GM19238 (cell line): ENCODE data around the gene MEGF11.

ENCODE experiments used
- DNase-seq: peaks from one replicate; pipeline ENCODE4 v3.0.0; 2011; ENCODE audit warnings: low spot score; ENCODE audit not compliant: insufficient read length

The MEGF11 gene

DNA sequence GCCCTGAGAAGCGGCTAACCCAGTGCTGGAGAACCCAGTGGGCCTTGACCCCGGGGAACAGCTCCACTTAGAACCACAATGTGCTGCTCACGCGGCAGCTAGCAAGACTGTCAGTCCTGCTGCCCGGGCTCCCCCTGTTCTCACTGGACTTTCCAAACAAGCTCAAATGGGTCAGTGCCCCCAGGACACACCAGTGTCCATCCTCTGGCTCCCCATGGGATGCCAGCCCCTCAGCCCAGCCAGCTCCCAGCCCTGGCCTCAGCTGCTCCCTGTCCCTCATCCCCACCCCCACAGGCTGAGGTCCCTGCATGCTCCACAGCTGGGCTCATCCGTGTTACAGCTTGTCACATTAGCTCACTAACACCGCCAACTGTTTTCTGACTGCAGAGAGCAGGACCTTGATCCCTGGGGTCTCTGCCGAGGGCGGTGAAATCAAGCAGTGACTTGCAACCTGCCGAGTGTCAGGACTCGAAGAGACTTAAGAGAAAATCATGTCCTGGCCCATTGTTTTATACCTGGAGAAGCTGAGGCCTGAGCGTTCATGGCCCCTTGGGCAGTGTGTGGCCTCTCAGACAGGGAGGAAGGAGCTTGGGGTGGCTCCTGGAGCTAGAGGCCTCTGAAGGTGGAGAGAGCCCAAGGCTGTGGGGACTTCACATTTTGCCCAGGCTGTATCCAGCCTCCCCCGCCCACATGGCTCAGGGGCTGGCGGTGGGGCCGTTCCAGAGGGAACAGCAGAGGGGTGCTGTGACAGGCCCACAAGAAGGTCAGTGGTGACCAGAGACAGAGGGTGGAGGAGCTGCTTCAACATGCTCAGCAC is 157.5 kb downstream of the MEGF11 start:
- no peak for DNase-seq

DNA sequence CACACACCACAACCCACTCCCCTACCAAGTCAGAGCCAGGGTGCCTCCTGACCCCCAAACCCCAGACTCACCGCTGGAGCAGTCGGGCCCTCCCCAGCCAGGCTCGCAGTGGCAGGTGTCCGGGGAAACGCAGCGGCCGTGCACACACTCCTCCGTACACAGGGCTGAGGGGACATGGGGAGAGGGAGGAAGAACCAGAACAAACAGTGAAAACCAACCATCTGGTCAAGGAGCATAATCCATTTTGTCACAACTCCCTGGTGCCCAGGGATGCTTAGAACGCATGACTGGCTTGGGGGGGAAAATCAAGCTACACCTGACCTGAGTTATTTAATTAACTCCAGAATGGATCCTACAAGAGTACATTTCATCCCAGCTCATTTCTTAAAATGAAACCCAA is 159.2 kb downstream of the MEGF11 start:
- no peak for DNase-seq

DNA sequence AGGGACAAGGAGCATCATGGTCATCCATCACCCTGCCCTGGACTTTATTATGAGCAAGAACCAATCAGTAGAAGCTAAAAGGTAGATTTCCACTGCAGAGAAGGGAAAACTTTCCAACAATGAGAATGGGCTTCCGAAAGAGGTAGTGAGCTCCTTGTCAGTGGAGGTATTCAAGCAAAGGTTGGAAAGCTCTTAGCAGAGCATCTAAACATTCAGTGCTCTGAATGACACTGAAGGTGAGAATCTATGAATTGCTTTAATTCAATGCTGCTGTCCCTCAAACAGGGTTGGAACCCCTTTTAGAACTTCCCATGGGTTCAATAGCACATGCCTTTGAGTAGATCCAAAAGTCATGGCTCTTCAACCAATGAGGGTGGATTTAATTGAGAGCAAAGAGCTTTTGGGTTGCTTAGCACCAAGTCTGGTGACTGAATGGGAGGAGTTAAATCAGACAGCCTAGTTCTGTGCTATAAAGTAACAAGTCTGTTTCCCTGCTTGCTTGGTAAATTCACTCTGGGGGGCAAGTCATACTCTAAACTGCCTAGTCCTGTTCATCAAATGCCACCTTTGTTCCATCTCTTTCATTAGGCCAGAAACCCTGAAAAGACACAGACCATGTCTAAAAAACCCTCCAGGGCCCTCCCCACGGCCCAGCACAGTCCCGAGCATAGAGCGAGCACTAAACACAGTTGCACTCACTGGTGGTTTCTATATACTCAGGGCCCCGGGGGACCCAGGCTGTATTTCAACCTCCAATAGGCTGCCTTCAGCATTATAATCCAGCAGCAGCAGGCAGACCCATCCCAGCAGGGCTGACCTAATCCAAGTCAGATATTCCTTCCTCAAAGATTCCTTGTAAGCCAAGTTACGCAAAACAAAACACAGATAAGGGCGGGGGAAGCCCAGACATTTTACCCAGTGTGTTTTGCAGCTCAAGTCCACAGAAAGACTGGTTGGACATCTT is 161.2 kb downstream of the MEGF11 start:
- no peak for DNase-seq

DNA sequence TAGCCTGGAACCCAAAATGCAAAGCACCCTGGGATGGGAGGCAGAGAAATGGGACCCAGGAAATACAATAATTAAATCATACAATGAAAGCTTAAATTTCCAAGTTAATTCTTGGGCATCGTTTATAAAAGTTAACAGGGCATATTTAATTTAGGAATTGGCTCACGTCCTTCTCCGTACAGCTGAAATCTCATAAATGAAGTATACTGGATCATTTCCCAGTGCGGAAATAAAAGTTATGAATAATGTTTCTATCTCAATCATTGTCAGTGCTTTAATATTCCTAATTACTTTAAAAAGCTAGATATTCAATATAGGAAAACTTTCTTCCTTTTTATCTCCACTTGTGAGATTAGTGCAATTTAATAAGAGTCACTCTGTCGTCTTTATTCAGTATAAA is 164.0 kb downstream of the MEGF11 start:
- DNase-seq, result no peak

DNA sequence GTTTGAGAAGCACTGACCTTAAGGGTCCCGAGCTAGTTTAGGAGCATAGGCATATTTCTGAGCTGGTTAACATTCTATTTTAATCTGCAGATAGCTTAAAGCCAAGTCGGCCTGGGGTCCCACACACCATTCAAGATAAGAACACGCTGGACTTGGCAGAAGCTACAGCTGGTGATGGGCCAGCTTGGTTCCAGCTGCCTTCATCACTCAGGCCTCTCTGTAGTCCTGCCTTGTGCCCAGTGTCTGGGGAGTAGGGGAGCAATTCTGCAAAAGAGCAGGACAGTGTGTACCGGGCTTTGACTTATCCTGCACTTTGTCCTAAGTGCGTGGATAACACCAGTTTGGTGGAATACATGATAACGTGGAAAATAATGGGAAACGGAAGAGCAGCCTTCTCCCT is 164.5 kb downstream of the MEGF11 start:
- DNase-seq, result no peak

DNA sequence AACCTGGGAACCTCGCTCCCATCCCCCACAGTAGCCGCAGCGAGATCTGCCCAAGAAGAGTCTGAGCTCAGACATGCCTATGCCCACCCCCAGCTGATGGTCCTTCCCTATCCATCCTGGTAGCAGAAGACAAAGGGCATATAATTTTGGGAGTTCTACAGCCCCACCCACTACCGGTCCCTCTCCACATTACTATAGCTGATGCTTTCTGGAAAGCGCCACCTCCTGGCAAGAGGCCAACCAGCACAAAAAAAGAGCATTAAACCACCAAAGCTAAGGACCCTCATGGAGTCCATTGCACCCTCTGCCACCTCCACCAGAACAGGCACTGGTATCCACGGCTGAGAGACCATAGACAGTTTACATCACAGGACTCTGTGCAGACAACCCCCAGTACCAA is 168.4 kb downstream of the MEGF11 start:
- no peak for DNase-seq

DNA sequence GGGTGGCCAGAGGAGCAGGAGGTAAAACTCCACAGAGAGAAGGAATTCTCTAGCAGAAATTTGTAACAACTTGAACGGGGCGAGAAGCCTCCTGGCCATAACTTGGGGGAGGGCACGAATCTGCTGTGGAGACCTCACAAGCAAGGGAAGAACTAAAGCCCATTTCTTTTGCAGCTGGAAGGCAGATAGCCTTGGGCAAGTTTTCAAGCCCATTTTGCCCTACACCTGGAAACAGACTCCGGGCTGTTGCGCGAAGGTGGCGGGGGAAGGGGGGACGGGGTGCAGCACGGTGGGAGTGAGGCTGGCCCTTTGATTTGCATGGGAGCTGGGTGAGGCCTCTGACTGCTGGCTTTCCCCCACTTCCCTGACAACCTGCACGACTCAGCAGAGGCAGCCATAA is 168.8 kb downstream of the MEGF11 start:
- no peak for DNase-seq

DNA sequence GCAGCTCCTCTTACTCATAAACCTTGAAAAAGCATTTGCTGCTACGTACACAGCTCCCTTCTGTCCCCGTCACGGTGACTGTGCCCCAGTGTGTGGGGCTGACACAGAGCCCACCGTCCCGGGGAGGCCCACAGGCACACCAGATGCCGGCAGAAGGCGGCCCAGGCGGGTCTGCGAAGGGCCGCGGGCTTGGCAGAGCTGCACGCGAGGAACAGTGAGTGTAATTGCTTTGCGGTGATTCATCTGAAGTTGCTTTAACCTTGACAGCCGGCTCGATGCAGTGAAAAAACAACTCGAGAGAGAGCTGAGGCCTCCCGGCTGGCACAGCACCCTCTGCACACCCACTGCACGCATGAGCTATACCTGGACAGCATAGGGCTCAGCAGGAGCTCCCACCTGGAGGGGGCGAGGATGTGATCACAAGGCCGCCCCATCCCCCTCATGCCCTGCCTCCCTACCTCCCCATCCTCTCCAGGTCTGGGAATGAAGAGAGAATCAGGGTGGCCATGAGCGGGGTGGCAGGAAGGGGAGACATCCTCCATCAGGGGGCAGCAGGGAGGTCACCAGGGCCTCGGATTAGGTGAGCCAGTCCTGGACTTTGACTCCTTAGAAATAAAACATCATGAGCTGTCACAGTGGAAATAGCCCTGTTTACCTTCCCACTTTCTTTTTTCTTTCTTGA is 172.7 kb downstream of the MEGF11 start:
- no peak for DNase-seq

DNA sequence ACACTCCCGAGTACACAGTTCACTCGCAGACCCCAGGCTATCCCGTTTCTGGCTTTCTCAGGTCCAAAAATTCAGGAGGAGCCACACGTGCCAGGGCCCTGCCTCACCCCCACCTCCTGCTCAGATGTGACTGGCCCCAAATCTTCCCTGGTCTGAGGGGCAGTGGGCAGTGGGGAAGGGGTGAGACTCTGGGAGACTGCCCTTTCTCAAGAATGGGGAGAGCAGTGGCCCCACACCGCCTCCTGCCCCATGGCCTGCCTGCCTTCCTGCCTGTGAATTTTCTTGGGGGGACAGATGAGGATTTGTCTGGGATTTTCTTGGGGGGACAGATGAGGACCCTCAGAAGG is 174.6 kb downstream of the MEGF11 start:
- DNase-seq, result no peak

DNA sequence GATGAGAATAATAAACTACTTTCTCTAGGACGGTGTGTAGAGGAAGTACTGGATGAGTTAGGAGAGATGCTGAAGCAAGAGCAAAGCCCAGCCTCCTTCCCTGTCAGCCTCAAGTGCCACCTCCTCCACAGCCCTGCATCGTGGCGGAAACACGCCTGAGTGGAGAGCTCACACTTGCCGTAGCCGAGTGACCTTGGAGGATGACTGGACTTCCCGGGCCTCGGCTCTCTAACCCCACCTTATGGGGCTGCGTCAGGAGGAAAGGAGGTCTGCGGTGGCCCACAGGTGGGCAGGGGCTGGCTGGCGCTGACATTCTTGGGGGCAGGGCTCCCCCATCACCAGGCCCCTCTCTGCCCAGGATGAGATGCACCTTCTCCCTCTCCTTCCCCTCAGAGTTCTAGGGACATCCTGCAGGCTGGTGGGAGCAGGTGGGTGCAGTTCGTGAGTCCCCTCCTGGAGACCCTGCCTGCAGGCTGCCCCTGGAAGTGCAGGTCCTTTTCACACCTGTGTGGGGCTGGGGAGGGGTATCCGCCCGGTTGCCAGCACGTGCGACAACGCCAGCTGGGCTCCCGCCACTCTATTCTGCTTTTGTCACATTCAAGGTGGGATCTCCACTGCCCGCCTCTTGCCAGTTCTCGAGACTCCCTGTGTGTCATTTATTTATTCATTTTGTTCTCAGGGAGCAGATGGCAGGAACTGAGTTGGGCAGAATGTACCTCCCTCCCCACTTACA is 175.2 kb downstream of the MEGF11 start:
- DNase-seq, result no peak

DNA sequence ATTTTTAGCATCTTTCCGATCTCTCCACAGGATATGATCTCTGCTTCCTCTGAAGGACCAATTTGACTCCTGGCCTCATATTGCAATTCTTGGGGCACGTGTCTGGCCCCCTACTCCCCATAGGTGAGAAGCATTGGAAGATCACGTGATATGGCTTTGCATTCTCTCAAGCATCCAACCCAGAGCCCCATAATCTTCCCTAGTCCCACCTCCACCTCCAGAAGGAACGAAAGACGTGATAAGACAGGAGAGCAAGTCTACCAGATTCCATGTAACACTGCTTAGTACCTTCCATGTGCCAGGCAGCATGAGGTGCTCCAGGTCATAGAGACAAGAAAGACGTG is 176.3 kb downstream of the MEGF11 start:
- no peak for DNase-seq

DNA sequence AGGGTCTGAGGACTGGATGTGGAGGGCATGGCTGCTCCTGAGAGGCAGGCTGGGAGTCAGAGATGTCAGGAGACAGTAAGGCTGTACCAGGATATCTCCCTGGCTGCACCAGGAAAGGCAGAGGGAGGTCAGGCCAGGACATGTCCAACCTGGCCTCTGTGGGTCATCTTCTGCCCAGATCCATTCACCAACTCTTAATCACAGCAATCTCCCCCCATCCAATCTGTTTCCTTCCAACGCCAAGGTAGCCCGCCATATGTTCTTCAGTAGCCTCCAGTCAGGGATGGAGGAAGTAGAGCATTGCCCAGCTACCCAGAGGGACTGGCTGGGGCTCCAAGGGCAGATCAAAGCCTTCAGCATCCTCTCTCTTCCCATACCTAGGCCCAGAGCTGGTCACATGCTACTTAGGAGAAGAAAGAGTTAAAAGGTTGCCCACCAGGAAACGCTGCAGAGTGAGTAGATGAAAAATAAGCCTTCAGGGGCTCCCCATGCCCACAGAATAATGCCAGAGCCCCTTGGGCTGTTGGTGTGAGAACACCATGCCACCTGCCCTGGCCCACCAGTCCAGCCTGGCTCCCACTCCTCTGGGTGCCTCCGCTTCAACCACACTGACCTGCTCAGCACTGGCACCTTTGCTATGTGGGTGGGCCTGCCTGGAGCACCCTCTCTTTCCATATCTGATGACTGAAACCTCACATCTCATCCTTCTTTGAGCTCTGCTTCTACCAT is 176.8 kb downstream of the MEGF11 start:
- DNase-seq, result no peak

DNA sequence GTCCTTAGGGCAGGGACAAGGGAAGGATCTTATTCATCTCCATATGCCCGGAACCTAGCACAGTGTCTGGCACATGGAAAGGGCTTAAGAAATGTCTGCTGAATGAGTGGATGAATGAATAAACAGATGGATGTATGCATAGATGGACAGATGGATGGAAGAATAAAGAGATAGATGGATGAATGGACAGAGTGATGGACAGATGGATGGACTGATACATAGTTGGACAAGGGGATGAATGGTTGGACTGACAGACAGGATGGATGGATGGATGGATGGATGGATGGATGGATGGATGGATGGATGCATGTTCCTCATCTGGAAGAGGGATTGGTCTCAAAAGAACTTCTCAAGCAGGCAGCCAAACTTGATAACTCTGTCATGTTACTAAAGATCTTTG is 177.6 kb downstream of the MEGF11 start:
- no peak for DNase-seq

DNA sequence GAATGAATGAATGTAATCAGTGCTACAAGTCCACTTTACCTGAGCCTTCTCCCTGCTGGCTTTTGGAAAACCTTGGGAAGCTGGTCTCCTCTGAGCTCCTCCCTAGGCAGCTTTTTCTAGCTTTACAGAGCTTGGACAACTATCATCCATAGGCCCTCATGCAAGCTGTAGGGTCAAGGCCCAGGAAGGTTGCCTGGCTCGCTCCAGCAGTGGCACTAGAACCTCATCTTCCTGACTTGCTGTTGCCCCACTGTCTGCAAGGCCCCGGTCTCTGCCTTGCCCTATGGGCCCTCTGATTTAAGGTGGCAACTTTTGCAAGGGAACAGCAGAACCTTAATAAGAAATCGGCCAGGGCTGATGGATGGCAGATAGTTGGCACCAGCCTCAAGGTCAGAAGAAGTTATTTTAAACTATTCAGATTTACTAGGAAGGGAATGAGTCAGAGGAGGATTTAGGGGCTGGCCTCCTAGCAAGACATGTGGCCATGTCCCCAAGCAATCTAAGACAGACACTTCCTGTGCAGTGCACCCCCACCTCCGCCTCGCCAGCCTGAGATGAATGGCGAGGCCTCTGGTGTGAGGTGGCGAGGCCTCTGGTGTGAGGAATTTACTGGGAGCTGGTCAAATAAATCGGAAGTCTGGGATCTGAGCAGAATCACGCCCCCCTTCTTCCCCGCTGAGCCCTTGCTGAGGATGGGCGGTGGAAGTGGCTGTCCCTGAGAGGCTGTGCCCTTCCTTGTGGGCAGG is 180.8 kb downstream of the MEGF11 start:
- no peak for DNase-seq

DNA sequence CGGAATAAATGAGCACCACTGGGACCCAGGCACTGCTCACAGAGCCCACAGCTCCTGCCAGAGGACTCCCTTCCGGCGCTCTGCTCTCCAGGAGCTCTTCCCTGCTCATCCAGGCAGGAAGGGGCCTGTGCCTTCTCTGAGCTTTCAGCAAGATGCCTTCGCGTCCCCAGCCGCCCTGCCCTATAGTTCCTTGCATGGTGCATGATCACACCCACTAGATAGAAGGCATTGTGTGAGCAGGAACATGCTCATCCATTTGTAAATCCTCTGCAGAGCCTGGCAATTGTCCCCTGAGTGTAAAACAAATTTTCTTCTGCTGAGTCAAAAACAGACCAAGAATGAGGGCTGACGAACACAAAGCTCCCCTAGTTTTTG is 181.6 kb downstream of the MEGF11 start:
- DNase-seq, result no peak

DNA sequence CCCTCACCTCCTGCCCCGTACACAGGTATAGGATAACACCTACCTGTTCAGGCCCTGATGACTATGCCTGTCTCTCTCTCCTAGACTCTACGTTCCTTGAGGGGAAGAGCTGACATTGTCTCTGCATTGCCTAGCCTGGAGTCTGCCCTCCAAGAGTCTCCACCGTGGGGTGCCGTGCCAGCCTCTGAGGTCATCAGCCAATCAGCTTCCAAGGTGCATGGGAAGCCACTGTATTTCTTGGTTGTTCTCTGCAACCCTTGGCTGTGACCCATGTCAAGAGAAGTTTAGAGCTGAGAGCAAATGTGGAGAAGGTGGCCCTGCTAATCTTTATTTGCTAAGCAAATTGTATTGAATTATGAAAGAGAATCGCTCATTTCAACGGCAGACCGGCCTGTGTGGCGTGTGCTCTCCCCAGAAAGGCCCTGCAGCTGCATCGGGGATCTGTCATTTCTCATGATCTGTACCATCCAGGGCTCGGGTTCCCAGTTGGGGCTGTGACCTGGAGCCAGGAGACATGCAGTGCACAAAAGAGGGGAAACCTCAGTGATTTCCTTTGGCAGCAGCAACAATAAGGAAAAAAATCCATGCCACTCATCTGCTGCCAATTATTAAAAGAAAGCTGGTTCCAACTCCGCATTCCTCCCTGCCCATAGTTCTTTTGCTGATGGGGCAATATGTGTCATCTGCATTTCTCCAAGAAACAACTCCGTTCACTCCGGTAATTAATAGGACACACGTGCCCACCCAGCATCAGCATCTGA is 182.2 kb downstream of the MEGF11 start:
- no peak for DNase-seq

DNA sequence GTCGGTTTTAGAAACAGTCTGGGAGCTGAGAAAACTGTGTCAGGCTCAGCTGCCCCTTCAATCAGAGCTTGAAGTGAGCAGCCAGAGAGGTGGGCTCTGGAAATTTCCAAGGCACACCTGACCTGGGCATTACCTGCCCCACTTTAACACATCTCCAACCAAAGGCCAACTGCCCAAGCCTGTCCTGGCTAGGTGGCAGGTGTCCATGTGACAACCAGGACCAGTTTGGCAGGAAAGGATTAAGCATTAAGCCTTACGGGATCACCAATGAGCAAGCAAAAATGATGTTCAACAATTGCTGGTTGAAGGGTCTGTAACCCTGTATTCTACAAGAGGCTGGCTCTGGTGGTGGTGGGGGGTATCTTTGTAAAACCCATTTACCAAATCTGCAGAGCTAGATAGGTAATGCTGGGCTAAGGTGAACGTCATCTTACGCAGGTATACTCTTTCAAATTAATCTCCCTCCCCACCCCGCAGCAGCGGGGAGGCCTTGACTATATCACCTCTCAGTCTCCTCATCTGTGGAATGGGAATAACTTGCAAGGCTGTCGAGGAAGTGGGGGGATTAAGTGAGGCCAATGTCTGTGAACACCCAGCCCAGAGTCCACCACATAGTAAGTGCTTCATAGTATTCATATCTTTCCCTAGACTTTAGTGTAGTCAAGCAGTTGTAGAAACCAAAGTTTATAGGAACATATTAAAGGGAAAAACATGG is 183.2 kb downstream of the MEGF11 start:
- DNase-seq, result no peak

DNA sequence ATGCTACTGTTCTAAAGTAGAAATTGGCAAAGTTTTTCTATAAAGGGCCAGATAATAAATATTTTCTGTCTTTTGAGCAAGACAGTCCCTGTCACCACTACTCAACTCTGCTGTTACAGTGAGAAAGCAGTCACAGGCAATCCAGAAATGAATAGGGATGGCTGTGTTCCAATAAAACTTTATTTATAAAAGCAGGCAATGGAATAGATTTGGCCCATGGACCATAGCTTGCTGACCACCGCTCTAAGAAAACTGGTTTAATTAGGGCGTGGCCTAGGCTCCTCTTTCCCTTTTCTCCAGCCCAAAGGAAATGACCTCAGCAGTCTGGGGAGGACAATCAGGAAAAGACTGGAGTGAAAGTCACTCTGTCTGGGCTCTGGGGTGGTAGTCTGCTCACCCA is 183.8 kb downstream of the MEGF11 start:
- no peak for DNase-seq

DNA sequence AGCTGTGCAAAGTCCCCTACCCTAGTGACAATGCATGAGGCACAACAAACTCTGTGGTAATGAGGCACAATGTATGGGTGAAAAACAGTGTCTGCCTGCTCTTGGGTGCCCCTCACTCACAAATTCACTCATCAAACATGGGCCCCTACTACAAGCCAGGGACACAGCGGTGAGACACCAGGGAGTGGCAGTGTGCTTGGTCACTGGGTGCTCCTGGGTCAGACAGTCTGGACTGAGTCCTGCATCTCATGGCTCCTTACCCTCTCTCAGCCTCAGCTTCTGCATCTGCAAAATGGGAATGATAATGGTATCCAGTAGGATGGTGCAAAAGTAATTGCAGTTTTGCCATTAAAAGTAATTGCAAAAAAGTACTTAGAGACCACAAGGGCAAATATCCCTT is 184.7 kb downstream of the MEGF11 start:
- DNase-seq, result no peak
